Fibroblast of skin of back (primary cell): Measurements from ENCODE around the gene DPYSL5.
A peak's percentile ranks its signal among the peaks of the same experiment; 100 is the strongest.

ENCODE experiments used
- DNase-seq: peaks from one replicate; pipeline ENCODE4 v3.0.0-alpha.2; 2013

DPYSL5 gene

DNA sequence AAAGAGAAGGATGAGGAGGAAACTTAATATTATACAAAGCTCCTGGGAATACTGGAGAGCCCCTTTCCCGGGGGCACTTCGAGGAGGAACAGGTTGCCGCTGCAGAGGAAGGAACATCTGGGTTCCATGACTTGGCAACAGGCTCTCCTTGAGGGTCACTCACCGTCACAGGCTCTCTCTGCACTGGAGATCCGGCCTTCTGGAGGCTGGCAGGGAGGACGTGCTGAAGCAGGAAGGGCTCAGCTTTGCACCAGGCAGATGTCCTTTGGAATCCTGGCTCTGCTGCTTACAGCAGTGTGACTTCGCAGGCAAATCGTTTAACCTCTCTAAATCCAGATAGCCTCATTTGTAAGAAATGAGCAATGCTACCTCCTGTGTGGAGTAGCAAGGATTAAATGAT is 2.9 kb upstream of the DPYSL5 start:
- no peak for DNase-seq

DNA sequence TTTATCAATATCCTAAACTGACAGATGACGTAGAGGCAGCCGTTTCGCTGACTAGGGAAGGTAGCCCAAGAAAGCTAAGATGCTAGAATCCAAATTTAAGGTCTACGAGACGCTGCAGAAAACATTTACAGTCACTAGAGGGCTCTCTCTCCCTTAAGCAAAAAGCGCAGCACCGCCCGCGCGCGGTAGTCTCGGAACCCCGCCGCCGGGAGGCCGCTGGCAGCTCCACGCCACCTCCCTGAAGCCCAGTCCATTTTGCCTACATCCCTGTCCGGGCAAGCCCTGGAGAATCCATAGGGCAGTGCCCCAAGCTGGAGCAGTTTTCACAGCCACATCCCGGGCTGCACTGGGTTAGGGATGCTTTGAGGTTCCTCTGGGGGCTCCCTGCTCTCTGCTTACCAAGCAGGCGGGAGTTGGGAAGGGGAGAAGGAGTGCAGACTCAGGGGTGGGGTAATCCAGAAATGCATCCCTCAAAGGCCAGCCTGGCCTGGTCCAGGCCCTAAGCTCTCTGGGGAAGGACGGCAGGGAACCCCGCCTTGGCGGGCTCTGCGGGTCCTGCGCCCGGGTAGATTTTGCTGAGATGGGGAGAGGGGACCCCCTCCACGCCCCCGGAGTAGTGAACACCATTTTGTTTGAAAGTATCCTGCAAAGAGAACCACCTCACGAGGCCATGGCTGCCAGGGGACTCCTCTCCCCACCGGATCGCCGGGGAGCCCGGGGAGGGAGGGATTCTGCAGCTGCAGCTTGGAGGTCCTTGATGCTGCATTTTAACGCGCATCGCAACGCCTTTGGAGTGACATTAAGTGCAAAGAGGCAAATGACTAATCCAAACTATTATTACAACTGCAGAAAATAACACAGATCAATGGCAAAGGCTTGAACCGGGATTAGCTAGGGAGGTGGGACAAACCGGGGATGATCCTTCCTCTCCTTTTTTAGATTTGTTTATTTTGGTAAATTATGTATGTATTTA is 1.3 kb upstream of the DPYSL5 start:
- peak; percentile 66 for DNase-seq

DNA sequence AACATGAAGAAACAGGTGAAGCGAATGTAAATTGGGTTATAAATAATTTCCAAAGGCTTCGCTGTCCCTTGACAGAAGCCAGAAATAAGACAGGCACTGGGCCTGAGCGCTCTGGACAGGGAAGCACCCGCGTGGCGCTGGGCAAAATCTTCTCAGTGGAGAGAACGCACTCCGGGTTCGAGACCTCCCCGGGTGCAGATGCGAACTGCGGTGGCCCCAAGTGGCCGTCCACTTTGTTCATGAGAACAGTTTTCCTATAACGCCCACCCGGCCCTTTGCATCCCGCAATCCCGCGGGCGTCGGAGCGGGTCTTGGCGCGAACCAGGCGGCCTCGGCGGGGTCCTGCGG is 651 bp upstream of the DPYSL5 start:
- DNase-seq, result no peak

DNA sequence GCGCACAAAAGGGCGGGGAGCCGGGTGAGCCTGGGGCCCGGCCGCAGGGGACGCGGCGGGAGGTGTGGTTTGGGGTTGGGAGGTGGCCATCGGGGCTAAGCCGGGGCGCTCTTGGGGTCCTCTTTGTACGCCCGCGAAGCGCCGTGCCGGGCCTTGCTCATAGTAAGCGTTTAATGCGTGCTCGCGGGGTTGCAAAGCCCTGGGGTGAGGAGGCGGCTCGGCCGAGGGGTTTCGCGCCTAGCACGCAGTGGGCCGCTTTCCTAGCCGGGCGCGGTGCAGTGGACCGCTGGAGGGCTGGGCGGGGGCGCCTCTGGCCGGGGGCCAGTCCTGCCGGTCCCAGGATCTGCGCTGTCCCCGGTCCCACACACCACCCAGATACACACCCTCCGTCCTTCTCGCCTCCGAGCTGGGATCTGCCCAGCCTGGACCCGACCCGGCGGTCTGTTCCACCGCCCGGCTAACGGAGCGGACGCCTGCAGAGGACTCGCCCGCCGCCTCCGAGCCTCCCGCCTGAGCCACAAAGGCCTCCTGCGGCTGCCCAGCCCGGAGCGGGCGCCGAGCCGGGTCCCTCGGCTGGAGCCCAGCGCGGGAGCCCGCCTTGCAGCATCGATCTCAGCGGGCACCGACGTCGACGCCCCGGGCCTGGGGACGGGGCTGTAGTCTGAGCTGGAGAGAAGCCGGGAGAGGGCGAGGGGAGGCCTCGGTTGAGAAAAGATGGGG is 564 bp downstream of the DPYSL5 start:
- peak; percentile 15 for DNase-seq

DNA sequence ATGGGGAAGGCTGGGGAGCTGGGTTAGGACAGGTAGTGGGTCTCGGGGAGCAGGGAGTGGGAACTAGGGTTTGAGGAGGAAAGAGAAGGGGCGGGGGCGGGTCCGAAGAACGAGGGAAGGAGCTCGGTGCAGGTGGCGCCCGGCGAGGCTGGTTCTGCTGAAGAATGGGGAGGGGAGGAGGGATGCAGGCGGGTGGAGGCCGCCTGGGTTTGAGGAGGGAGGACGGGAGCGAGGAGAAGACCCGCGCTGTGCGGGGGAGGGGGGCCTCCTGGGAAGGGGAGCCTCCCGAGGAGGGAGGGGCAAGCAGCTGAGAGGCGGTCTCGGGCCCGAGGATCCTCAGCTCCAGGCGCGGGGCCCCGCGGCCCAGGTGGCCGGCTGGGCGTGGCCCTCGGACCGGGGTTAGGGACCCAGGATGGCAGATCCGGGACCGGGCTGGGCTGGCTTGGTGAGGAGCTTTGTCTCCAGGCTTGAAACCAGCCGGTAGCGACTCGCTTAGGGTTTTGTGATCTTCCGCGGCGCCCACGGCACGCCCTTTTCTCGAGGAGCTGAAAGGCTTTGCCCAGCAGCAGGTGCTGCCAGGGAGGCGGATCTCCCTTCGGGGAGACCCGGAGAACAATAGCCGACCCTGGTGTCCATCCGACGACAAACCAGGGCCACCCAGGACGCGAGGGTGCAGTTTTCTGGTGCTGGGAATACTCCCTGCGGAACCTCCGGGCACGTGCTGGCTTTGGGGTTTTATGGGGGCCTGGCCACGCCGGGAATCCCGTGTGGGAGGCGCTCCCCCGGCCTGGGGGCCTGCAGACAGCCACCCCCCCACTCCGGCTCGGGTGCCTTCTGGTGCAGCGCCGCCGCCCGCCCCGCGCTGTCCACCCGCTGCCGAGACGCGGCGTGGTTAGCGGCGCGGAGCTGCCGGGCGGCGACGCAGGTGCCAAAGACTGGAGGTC is 1.4 kb downstream of the DPYSL5 start:
- no peak for DNase-seq

DNA sequence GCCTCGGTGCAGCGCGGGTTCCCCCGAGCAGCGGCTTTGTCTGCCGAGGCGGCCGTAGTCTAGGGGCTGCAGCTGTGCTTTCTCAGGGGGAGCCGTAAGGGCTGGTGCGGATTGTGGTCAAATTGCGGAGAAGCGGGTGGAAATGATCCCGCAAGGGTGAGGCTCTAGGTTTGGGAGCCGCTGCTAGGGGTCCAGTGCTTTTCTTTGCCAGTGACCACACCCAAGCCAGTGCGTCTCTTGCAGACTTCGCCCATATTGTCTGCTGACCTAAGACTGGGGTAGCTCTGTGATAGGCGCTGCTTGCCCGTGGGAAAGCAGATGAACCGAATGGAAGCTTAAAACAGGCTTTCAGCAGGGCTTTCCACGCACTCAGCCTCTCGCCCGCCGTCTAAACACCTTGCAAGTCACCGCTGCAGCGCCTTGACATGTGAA is 2.1 kb downstream of the DPYSL5 start:
- no peak for DNase-seq

DNA sequence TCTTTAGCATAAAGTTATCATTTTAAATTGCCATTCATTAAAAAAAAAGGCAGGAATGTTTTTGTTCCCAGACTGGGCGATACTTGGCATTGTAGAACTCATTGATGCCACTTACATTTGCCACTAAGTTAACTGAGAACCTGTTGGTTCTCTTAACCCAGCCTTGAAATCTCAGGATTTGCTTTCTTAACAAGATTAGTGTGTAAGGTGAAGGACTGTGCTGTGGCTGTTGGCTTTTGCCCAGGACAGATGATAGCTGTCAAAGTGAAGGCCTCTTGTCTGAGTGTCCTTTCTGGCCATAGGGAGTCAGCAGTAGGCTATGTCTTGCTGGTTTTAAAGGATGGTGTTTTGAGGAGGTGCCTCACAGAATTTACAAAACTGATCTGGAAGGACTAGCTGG is 2.6 kb downstream of the DPYSL5 start:
- no peak for DNase-seq

DNA sequence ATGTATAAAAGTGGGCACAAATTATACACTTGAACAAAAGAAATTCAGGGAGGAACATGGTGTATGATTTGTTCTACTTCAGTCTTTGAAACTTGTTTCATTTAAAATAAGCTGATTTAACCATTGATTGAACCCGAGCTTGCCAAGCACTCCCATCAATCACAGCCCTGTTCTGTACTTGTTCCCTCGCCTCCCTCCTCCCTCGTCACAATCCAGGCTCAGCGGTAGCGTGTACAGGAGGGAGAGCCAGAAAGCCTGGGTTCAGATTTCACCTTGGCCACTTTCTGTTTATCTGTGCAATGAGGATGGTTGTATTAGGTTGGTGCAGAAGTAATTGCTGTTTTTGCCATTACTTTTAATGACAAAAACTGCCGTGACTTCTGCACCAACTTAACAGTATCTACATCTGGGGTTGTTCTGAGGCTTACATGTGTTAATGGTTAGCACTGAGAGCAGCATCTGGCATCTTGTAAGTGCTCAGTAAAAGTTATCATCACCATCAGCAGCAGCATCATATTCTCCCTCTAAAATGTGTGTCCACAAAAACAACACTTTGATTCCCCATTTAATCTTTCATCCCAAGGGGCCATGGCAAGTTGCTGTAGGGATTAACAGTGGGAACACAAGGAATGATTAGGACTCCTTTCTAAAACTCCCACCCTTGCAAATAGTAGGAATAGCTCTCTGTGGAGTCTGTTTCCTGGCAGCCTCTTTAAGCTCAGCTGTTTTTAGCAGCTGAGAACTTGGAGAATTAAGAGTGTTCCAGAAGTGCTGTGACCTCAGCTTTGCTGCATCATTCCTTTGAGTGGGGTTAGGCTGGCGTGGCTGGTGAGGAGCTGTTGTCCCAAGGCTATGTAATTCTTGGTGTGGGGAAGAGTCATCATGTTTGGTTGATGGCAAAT is 4.7 kb downstream of the DPYSL5 start:
- DNase-seq, result no peak

DNA sequence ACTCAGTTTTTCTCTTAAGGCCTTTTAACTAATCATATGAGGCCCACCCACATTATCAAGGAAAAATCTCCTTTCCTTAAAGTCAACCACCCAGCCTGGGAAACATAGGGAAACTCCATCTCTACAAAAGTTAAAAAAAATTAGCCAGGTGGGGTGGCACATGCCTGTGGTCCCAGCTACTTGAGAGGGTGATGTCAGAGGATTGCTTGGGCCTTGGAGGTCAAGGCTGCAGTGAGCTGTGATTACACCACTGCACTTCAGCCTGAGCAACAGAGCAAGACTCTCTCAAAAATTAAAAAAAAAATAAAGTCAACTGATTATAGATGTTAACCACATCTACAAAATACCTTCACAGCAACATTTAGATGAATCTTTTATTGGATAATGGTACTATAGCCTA is 5.8 kb downstream of the DPYSL5 start:
- no peak for DNase-seq

DNA sequence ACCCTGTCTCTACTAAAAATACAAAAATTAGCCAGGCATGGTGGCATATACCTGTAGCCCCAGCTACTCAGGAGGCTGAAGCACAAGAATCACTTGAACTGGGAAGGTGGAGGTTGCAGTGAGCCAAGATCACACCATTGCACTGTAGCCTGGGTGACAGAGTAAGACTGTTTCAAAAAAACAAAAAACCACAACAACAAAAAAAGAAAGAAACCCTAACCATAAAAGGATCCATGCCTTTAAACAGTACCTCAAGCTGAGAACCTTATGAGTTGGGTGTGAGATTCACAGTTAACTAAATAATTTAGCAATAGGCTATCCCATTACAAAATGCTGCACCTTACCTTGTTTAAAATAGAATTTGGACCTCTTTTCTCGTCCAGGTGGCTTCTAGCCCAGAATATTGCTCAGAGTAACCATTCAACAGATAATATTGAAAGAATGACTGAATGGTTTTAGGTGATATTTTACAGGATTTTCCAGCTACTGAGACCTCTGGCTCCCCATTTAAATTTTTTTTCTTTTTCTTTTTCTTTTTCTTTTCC is 6.4 kb downstream of the DPYSL5 start:
- DNase-seq, result no peak

DNA sequence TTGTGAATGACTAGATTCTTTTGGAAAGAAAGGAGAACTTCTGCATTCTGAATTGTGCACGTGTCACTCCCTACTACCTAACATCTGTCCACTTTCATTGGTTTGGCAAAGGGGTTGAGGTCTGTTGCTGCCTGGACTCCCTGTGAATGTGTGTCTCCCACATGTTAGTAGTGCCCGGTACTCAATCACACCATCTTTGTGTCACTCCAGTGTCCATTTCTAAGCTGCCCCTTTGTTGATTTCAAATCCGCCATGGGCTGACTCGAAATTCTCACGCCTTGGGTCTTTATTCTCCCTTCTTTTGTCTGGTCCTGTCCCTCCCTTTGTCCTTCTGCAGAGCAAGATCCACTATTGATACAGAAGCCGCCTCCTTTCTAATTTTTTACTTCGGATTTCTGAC is 7.5 kb downstream of the DPYSL5 start:
- no peak for DNase-seq

DNA sequence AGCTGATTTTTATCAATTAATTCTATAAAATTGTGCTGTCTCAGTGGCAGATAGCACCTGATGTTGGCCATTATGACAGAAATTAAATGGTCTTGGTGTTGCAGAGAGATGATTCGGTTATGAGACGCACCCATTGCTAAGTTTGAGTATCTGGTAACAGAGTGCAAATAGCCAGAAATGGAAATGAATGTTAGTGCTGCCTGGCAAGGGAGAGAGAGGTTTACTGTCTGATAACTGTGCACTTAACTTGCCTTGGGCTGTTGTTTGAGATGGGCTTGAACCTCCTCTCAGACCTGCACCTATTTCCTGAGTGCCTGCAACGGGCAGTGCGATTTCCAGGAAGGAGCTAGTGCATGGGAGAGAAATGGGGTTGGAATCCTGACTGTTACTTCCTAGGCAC is 11.7 kb downstream of the DPYSL5 start:
- no peak for DNase-seq

DNA sequence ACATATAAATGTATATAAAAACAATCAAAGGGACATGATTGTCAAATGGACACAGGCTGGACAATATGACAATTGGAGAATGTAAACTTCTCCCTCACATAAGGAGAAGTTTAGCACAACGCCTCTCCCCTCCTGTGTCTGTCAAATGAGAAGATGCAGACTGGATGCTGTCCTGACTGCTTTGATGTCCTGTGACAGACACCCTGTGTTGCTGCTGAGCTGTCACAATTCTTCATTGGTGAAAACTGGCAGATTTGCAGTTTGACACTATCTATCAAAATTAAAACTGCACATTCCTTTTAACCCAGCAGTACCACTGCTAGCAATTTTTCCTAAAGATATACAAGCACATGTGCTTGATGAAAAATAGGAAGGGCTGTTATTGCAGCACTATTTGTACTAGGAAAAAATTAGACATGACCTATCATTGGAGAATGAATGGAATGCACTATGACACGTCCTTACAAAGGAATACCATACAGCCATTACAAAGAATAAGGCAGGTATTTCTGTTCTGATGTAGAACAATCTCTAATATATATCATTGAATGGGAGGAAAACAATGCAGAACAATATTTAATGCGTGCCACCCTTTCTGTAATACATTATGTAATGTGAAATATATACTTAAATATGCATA is 12.4 kb downstream of the DPYSL5 start:
- peak; percentile 8 for DNase-seq

DNA sequence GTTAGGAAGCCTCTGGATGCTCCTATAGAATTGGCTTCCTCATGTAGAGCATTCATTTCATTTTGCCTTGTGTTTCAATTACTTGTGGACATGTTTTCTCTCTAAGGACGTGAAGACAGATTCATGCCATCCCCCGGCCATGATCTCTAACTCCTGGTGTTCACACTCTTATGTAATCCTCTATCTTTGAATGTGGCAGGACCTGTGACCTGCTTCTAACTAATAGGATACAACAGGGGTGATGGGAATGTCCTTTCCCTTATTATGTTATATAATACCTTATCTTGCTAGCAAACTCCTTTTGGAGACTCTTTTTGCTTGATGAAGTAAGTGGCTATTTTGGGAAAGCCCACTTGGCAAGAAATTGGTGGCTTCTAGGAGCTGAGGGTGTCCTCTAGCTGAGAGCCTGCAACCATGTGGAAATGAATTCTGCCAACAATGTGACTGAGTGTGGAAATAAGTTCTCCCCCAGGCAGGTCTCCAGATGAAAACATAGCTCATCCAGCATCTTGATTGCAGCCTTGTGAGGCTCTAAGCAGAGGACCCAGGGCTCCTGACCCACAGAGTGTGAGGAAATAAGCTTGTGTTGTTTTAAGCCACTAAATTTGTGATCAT is 13.8 kb downstream of the DPYSL5 start:
- DNase-seq, result no peak

DNA sequence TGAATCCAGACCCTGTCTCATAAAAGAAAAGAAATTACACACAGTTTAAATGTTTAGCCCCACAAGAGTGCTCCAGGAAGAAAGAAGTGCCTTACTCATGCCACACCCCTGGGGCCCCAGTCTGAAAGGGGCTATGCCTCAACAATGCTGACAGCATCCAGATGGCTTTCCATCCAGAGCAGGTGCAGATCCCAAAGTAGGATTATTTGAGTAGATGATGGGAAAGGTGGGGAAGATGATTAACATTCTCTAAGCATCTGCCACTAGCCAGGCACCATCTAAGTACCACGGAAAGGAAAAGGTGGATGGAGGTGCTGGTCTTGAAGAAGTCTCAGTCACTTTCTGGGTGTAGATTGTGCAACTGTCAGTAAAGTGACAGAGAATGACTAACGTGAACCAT is 16.3 kb downstream of the DPYSL5 start:
- DNase-seq, result no peak

DNA sequence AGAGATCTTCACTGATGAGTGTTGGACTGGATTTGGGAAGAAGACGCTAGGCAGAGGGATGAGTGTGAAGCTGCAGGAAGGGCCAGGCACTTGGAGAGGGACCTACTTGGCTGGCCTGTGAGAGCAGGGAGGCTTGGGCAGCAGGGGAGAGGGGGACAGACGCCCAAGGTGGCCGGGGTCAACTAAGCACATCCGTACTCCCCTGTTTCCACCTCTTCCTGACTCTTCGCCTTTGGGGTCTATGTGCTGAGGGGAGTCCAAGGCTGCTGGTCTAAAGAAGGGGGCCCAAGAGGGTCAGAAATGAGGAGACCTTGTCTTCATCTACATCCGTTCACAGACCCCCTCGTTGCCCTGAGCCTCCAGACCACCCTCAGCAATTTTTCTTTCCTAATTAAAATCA is 16.7 kb downstream of the DPYSL5 start:
- no peak for DNase-seq

DNA sequence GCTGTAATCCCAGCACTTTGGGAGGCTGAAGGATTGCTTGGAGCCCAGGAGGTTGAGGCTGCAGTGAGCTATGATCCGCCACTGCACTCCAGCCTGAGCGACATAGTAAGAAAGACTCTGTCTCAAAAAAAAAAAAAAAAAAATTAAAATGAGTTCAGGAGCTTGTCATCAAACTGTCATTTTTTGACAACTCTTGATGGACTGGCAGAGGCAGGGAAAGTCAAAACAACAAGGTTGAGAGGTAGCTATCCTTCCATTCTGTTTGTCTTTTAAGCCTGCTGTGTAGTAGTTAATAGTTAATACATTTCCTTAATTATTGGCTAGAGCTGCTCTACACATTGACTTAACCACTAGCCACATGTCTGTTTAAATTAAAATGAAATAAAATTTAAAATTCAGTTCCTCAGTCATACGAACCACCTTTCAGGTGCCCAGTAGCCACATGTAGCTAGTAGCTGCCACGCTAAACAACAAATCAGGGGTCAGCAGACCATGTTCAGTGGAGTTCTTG is 22.7 kb downstream of the DPYSL5 start:
- no peak for DNase-seq

DNA sequence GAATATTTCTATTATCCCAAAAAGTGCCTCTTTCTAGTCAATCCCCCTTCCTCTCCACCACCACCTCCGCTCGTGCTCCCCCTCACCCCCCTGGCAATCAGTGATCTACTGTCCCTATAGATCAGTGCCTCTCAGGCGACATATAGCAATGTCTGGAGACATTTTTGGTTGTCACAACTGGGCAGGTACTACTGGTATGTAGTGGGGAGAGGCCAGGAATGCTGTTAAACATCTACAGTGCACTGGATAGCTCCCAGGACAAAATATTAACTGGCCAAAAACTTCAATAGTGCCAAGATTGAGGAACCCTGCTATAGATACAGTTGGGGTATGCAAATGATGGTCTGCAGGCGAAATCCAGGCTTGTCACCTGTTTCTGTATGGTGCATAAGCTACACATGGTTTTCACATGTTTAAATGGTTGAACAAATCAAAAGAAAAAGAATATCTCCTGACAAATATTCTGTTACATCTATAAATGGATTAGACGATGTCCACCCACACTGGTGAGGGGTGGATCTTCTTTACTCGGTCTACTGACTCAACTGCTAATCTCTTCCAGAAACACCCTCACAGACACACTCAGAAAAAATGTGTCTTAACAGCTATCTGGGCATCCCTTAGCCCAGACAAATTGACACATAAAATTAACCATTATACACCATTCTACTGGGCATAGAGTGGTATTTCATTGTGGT is 25.5 kb downstream of the DPYSL5 start:
- no peak for DNase-seq

DNA sequence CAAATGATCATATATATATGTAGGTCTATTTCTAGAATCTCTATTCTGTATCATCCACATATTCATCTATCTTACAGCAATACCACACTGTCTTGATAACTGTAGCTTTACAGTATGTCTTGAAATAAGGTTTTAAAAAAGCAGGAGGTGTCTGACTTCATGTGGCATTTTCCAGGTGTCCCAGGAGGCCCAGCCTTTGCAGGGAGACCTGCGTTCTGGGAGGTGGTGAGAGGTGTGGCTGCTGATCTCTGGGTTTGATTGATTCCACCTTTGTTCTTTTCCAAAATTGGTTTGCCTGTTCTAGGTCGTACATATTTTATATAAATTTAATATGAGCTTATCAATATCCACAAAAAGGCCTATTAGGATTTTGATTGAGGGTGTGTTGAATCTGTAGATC is 26.6 kb downstream of the DPYSL5 start:
- DNase-seq, result no peak
